ENCODE data around the gene CHMP6. TPM values are rescaled to one million over a fixed set of nuclear protein-coding genes. Genes with fewer than 3 reads are reported as not detected.

CHMP6 gene
- total RNA-seq, 1 donor from 2014 or later = 29.9 TPM

GRCh38 chr17:80969674-80970043, 22.0 kb upstream of the CHMP6 start:
- TF ChIP-seq CTCF (IDR thresholded peaks at IDR 0.05) = no peak
- Histone ChIP-seq H3K27me3 (peaks cover 20% of the 10 kb centered on the region), H3K27ac (peak overlapping the region; percentile 9), H3K4me1 (peaks cover 21% of the 10 kb centered on the region), H3K4me3 (no peak overlapping the region), H3K36me3 (peaks cover 7% of the 10 kb centered on the region), H3K9me3 (no peaks in the 10 kb centered on the region)
- ATAC-seq (no peak), DNase-seq (no peak)
- intact Hi-C loops (cut with DNase I) = loop anchor here (5.0 kb wide), 1 partner anchor 542 kb away; no protein-coding TSS in a partner anchor

GRCh38 chr17:80970044-80970761, 21.4 kb upstream of the CHMP6 start:
- ATAC-seq = peak; percentile 38
- peak; percentile 40 for TF ChIP-seq CTCF (IDR thresholded peaks at IDR 0.05)
- Histone ChIP-seq H3K9me3 (no peaks in the 10 kb centered on the region), H3K36me3 (peaks cover 7% of the 10 kb centered on the region), H3K27ac (no peak overlapping the region), H3K4me1 (peaks cover 21% of the 10 kb centered on the region), H3K4me3 (no peak overlapping the region), H3K27me3 (peaks cover 20% of the 10 kb centered on the region)
- intact Hi-C loops (cut with DNase I) = no loop called here
- no peak for DNase-seq

GRCh38 chr17:80970762-80971703, 20.6 kb upstream of the CHMP6 start:
- no peak overlapping the region for H3K4me3 ChIP-seq
- H3K36me3 ChIP-seq = no peaks in the 10 kb centered on the region
- no peak for ATAC-seq
- no peaks in the 10 kb centered on the region for H3K9me3 ChIP-seq
- no peak overlapping the region for H3K27ac ChIP-seq
- no peak for TF ChIP-seq CTCF (IDR thresholded peaks at IDR 0.05)
- H3K4me1 ChIP-seq = peaks cover 21% of the 10 kb centered on the region
- DNase-seq = no peak
- intact Hi-C loops (cut with DNase I) = no loop called here
- H3K27me3 ChIP-seq = peaks cover 20% of the 10 kb centered on the region

- H3K27me3 ChIP-seq = peaks cover 20% of the 10 kb centered on the region
- intact Hi-C loops (cut with DNase I) = no loop called here
- ATAC-seq = no peak
- no peaks in the 10 kb centered on the region for H3K36me3 ChIP-seq
- no peak for DNase-seq
- no peaks in the 10 kb centered on the region for H3K9me3 ChIP-seq
- no peak for TF ChIP-seq CTCF (IDR thresholded peaks at IDR 0.05)
- H3K27ac ChIP-seq = no peak overlapping the region
- H3K4me3 ChIP-seq = no peak overlapping the region
- peaks cover 21% of the 10 kb centered on the region for H3K4me1 ChIP-seq
Observed at GRCh38 chr17:80971704-80972304, 19.8 kb upstream of the CHMP6 start.

- TF ChIP-seq CTCF (IDR thresholded peaks at IDR 0.05) = no peak
- Histone ChIP-seq H3K4me3 (no peak overlapping the region), H3K27ac (no peak overlapping the region), H3K36me3 (no peaks in the 10 kb centered on the region), H3K4me1 (peaks cover 9% of the 10 kb centered on the region), H3K27me3 (peaks cover 17% of the 10 kb centered on the region), H3K9me3 (no peaks in the 10 kb centered on the region)
- intact Hi-C loops (cut with DNase I) = no loop called here
- ATAC-seq (no peak), DNase-seq (no peak)
Observed at GRCh38 chr17:80976701-80977100, 14.9 kb upstream of the CHMP6 start.

Data from upper lobe of right lung (tissue), 1 donor.